Measurements from ENCODE around the gene DTNBP1.

The DTNBP1 gene

GRCh38 chr6:15499125-15499524, 163.7 kb downstream of the DTNBP1 start:
- DNase-seq = no peak

- peak; percentile 35 for DNase-seq
Measured at GRCh38 chr6:15498640-15499039, 164.2 kb downstream of the DTNBP1 start.

- DNase-seq = no peak
Measured at GRCh38 chr6:15496345-15497131, 166.3 kb downstream of the DTNBP1 start.

- no peak for DNase-seq
Measured at GRCh38 chr6:15495375-15495901, 167.4 kb downstream of the DTNBP1 start.

- DNase-seq = no peak
Measured at GRCh38 chr6:15493437-15494168, 169.2 kb downstream of the DTNBP1 start.

GRCh38 chr6:15491986-15492269, 170.9 kb downstream of the DTNBP1 start:
- DNase-seq = no peak

GRCh38 chr6:15491255-15491985, 171.4 kb downstream of the DTNBP1 start:
- peak; percentile 87 for DNase-seq

GRCh38 chr6:15490242-15491100, 172.4 kb downstream of the DTNBP1 start:
- no peak for DNase-seq

GRCh38 chr6:15489261-15489962, 173.4 kb downstream of the DTNBP1 start:
- DNase-seq = peak; percentile 41

GRCh38 chr6:15487262-15487661, 175.6 kb downstream of the DTNBP1 start:
- DNase-seq = no peak

- peak; percentile 36 for DNase-seq
Measured at GRCh38 chr6:15485936-15486335, 176.9 kb downstream of the DTNBP1 start.

GRCh38 chr6:15484821-15485220, 178.0 kb downstream of the DTNBP1 start:
- DNase-seq = no peak

- DNase-seq = no peak
Measured at GRCh38 chr6:15484140-15484539, 178.7 kb downstream of the DTNBP1 start.

GRCh38 chr6:15483060-15483459, 179.8 kb downstream of the DTNBP1 start:
- peak; percentile 75 for DNase-seq

- no peak for DNase-seq
Measured at GRCh38 chr6:15481390-15482291, 181.2 kb downstream of the DTNBP1 start.

- DNase-seq = no peak
Measured at GRCh38 chr6:15480525-15480924, 182.3 kb downstream of the DTNBP1 start.

GRCh38 chr6:15479761-15480160, 183.1 kb downstream of the DTNBP1 start:
- DNase-seq = no peak

- no peak for DNase-seq
Measured at GRCh38 chr6:15477746-15478145, 185.1 kb downstream of the DTNBP1 start.

- DNase-seq = no peak
Measured at GRCh38 chr6:15476631-15477380, 186.0 kb downstream of the DTNBP1 start.

- no peak for DNase-seq
Measured at GRCh38 chr6:15475872-15476271, 187.0 kb downstream of the DTNBP1 start.
